GM06990 (cell line): ENCODE data around the gene ZNF792.
A peak's percentile ranks its signal among the peaks of the same experiment; 100 is the strongest.
"Not testable (repeated sequence)": the region's sequence is repeated elsewhere in the genome, so short reads cannot be mapped to it uniquely, and the experiment has no call there.

Experiments used
- DNase-seq: peaks from one replicate; pipeline ENCODE4 v3.0.0-alpha.2; 2011; ENCODE audit not compliant: insufficient read length; ENCODE audit errors: extremely low read depth
- H3K27me3 ChIP-seq: replicated peaks from 2 replicates; pipeline ENCODE4 v1.6.0; 2011; ENCODE audit warnings: low read length; ENCODE audit not compliant: control insufficient read depth, insufficient read depth
- H3K36me3 ChIP-seq: 2 replicates; pipeline ENCODE4 v1.5.1; 2011; ENCODE audit warnings: low read length; ENCODE audit not compliant: control insufficient read depth, insufficient read depth
- H3K4me3 ChIP-seq: replicated peaks from 2 replicates; pipeline ENCODE4 v1.5.1; 2011; ENCODE audit warnings: low read depth, mild to moderate bottlenecking, control low read depth, low read length
- TF ChIP-seq, protein P1 (sequence below): IDR thresholded peaks from 2 replicates; pipeline ENCODE4 v1.5.1; 2011; ENCODE audit warnings: low read length, control low read depth, mild to moderate bottlenecking, inconsistent platforms; ENCODE audit not compliant: insufficient read depth, poor library complexity, severe bottlenecking

ZNF792 gene

GRCh38 chr19:34999498-35000337, 35.7 kb upstream of the ZNF792 start, which contains the start of gene GRAMD1A:
Gene GRAMD1A, plus strand, starts transcription at chr19:35000323. Its CDS starts 156 bp downstream, at chr19:35000479.
- Histone ChIP-seq H3K4me3 (peak within 1 kb of the TSS; percentile 84), H3K36me3 (peaks cover 8% of the 10 kb centered on the region), H3K27me3 (no peaks in the 10 kb centered on the region)
- peak; percentile 85 for DNase-seq
- TF ChIP-seq, protein P1, sequence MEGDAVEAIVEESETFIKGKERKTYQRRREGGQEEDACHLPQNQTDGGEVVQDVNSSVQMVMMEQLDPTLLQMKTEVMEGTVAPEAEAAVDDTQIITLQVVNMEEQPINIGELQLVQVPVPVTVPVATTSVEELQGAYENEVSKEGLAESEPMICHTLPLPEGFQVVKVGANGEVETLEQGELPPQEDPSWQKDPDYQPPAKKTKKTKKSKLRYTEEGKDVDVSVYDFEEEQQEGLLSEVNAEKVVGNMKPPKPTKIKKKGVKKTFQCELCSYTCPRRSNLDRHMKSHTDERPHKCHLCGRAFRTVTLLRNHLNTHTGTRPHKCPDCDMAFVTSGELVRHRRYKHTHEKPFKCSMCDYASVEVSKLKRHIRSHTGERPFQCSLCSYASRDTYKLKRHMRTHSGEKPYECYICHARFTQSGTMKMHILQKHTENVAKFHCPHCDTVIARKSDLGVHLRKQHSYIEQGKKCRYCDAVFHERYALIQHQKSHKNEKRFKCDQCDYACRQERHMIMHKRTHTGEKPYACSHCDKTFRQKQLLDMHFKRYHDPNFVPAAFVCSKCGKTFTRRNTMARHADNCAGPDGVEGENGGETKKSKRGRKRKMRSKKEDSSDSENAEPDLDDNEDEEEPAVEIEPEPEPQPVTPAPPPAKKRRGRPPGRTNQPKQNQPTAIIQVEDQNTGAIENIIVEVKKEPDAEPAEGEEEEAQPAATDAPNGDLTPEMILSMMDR: no peak

- H3K27me3 ChIP-seq: no peaks in the 10 kb centered on the region
- DNase-seq: no peak
- peak overlapping the region; percentile 84 for H3K4me3 ChIP-seq
- TF ChIP-seq, protein P1: no peak
- peaks cover 5% of the 10 kb centered on the region for H3K36me3 ChIP-seq
These were observed 34.9 kb upstream of the ZNF792 start for GRCh38 chr19:34998777-34999497.

DNA sequence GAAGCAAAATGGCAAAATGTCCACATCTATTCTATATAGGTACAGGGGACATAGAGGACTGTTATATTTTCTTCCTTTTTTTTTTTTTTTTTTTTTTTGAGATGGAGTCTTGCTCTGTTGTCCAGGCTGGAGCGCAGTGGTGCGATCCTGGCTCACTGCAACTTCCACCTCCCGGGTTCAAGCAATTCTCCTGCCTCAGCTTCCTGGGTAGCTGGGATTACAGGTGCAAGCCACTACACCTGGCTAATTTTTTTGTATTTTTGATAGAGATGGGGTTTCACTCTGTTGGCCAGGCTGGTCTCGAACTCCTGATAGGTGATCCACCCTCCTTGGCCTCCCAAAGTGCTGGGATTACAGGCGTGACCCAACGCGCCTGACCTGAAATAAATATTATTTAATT, 34.2 kb upstream of the ZNF792 start:
- not testable (repeated sequence) for H3K27me3 ChIP-seq, DNase-seq, H3K4me3 ChIP-seq, H3K36me3 ChIP-seq

DNA sequence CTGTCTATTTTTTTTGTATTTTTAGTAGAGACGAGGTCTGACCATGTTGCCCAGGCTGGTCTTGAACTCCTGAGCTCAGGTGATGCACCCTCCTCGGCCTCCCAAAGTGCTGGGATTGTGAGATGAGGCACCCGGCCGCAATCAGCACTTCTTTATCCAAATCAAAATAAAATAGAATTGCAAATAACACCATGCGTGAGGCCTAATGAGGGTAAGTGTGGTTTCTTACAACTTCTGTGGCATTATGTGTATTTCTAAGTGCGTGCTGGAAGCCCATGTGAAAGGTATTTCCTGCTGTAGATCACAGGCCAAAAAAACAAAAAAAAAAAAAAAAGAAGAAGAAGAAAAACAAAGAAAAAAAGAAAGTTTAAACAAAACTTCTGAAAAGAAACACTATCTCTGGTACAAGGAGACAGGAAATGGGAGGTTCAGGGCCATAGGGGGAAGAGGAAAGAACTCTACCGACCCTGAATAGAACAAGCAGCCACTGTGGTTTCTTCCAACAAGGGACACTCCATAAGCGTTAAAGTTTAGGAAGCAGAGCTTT, 33.1 kb upstream of the ZNF792 start:
- TF ChIP-seq, protein P1: no peak

GRCh38 chr19:34995551-34995950, 31.5 kb upstream of the ZNF792 start:
- no peak overlapping the region for H3K4me3 ChIP-seq
- H3K27me3 ChIP-seq: no peaks in the 10 kb centered on the region
- no peak for DNase-seq
- TF ChIP-seq, protein P1: no peak
- H3K36me3 ChIP-seq: no peaks in the 10 kb centered on the region

More for the DNA sequence above, 33.1 kb upstream of the ZNF792 start:
- Histone ChIP-seq H3K4me3 (no peak overlapping the region), H3K36me3 (0 out of 2 replicates have a peak, but pooled peaks cover 2% of the 10 kb centered on the region), H3K27me3 (no peaks in the 10 kb centered on the region)
- no peak for DNase-seq
